Kasumi-1 (cell line): ENCODE results near the gene MUC4.
"Not testable (repeated sequence)": the region's sequence is repeated elsewhere in the genome, so short reads cannot be mapped to it uniquely, and the experiment has no call there.

Experiments used
- DNase-seq, 2 experiments: peaks; one replicate each; lab custom pipeline; 2025; lab: John Stamatoyannopoulos, UW

MUC4 gene

GRCh38 chr3:195715583-195716266 lies 96.0 kb downstream of the MUC4 start:
- no peak for DNase-seq

- DNase-seq = no peak
Measured at GRCh38 chr3:195715134-195715533, 96.6 kb downstream of the MUC4 start.

GRCh38 chr3:195714380-195715011 lies 97.2 kb downstream of the MUC4 start:
- DNase-seq = no peak

- DNase-seq = not testable (repeated sequence)
Measured at GRCh38 chr3:195713150-195713549, 98.6 kb downstream of the MUC4 start.

- not testable (repeated sequence) for DNase-seq
Measured at GRCh38 chr3:195712535-195712910, 99.2 kb downstream of the MUC4 start.

- no peak for DNase-seq
Measured at GRCh38 chr3:195711813-195712534, 99.8 kb downstream of the MUC4 start.

GRCh38 chr3:195711091-195711812 lies 100.5 kb downstream of the MUC4 start:
- DNase-seq = not testable (repeated sequence)

- not testable (repeated sequence) for DNase-seq
Measured at GRCh38 chr3:195710126-195710905, 101.4 kb downstream of the MUC4 start.

- no peak for DNase-seq
Measured at GRCh38 chr3:195709676-195710085, 102.0 kb downstream of the MUC4 start.

GRCh38 chr3:195708626-195709481 lies 102.9 kb downstream of the MUC4 start:
- DNase-seq = no peak

GRCh38 chr3:195708061-195708460 lies 103.7 kb downstream of the MUC4 start:
- no peak for DNase-seq

GRCh38 chr3:195705081-195705991 lies 106.4 kb downstream of the MUC4 start:
- DNase-seq = no peak

GRCh38 chr3:195704433-195704999 lies 107.2 kb downstream of the MUC4 start:
- no peak for DNase-seq

- DNase-seq = no peak
Measured at GRCh38 chr3:195703776-195704175, 108.0 kb downstream of the MUC4 start.

GRCh38 chr3:195701042-195701915 lies 110.5 kb downstream of the MUC4 start:
- DNase-seq = no peak

GRCh38 chr3:195700319-195700718 lies 111.4 kb downstream of the MUC4 start:
- no peak for DNase-seq

- no peak for DNase-seq
Measured at GRCh38 chr3:195699860-195700259, 111.9 kb downstream of the MUC4 start.

- DNase-seq = no peak
Measured at GRCh38 chr3:195699388-195699771, 112.3 kb downstream of the MUC4 start.
